K562 (cell line): ENCODE data around the gene RAB4B. TPM values are rescaled to one million over a fixed set of nuclear protein-coding genes. Genes with fewer than 3 reads are reported as not detected.
"Not testable (repeated sequence)": the region's sequence is repeated elsewhere in the genome, so short reads cannot be mapped to it uniquely, and the experiment has no call there.

Experiments
- ATF7 ChIP-seq: fragments of 450-650 bp; IDR thresholded peaks from 2 replicates; pipeline ENCODE4 v1.7.1; 2014; ENCODE audit warnings: mild to moderate bottlenecking, moderate library complexity
- CREB1 ChIP-seq, 2 experiments: sonication (generic) in 1 of 2; formaldehyde crosslinking in 1 of 2; IDR thresholded peaks; 2 replicates each; pipeline versions ENCODE4 v1.6.1 to v1.8.0; 2012 to 2022; ENCODE audit warnings: inconsistent platforms in 1 of 2, mild to moderate bottlenecking in 1 of 2, missing genetic modification reagents in 1 of 2, moderate library complexity in 1 of 2
- CXXC5 ChIP-seq: fragments of 250-450 bp; sonication (Bioruptor Pico); IDR thresholded peaks from 2 replicates; pipeline ENCODE4 v1.8.0; 2022; ENCODE audit warnings: inconsistent platforms, mild to moderate bottlenecking, moderate library complexity
- MNT ChIP-seq, 2 experiments: fragments of 450-650 bp; conservative IDR thresholded peaks; 2 replicates each; pipeline ENCODE4 v1.6.1; 2017; ENCODE audit warnings: mild to moderate bottlenecking in 2 of 2, moderate library complexity in 2 of 2
- NKRF ChIP-seq: fragments of 450-650 bp; IDR thresholded peaks from 2 replicates; pipeline ENCODE4 v1.6.1; 2016; ENCODE audit warnings: borderline replicate concordance
- PHF8 ChIP-seq: fragments of 200-600 bp; sonication (generic); IDR thresholded peaks from 2 replicates; pipeline ENCODE4 v1.6.1; 2012; ENCODE audit warnings: mixed run types, mild to moderate bottlenecking, inconsistent platforms, low read length, moderate library complexity, borderline replicate concordance
- POLR2A ChIP-seq: fragments of 450-650 bp; conservative IDR thresholded peaks from 2 replicates; pipeline ENCODE4 v1.6.1; 2016
- POLR2AphosphoS2 ChIP-seq: IDR thresholded peaks from 2 replicates; pipeline ENCODE4 v1.6.1; 2012; ENCODE audit warnings: low read length, improper control_type of control experiment
- POLR2B ChIP-seq: fragments of 450-650 bp; IDR thresholded peaks from 2 replicates; pipeline ENCODE4 v1.6.1; 2018; ENCODE audit warnings: low read depth; ENCODE audit not compliant: partially characterized antibody
- SAP30 ChIP-seq: fragments of 200-600 bp; sonication (generic); IDR thresholded peaks from 2 replicates; pipeline ENCODE4 v1.6.1; 2012; ENCODE audit warnings: borderline replicate concordance, low read depth, mild to moderate bottlenecking, moderate library complexity, low read length, control low read depth, inconsistent platforms; ENCODE audit not compliant: insufficient read depth, poor library complexity, severe bottlenecking
- ZBTB11 ChIP-seq, 3 experiments: fragments of 200-800 bp in 1 of 3; fragments of 250-450 bp in 1 of 3; fragments of 450-650 bp in 1 of 3; sonication (Bioruptor Pico) in 1 of 3; sonication (Bioruptor generic) in 1 of 3; formaldehyde crosslinking in 1 of 3; IDR thresholded peaks; 2 replicates each; pipeline versions ENCODE4 v1.6.1 to v1.8.0; 2016 to 2022; ENCODE audit warnings: mild to moderate bottlenecking in 2 of 3, missing genetic modification characterization in 2 of 3, missing compliant biosample characterization in 1 of 3, moderate library complexity in 1 of 3
- polyA plus RNA-seq, 8 experiments: library from polyadenylated mRNA; depleted of rRNA in 4 of 8; stranded (reverse) in 5 of 8; unstranded in 3 of 8; fragments of >200 nt; fragmentation: Nextera tagmentation in 2 of 8; fragmentation: Illumina TruSeq in 1 of 8; extraction: Ambion mirVana in 2 of 8; extraction: Trizol in 1 of 8; gene quantifications; 2 replicates each; pipeline versions ENCODE4 v1.2.1 to v1.2.3, GENCODE V29; 2011 to 2014; ENCODE audit warnings: inconsistent platforms in 1 of 8, missing spikeins in 1 of 8
- total RNA-seq, 7 experiments: library from RNA; depleted of rRNA in 6 of 7; stranded (reverse); fragments of >200 nt in 6 of 7; fragmentation: Illumina TruSeq in 2 of 7; extraction: Trizol in 2 of 7; gene quantifications; 2 replicates each; pipeline versions ENCODE4 v1.2.1 to v1.2.3, GENCODE V29; 2011 to 2021; ENCODE audit warnings: low replicate concordance in 1 of 7
- TF ChIP-seq, protein P1 (sequence below), 2 experiments: fragments of 200-800 bp in 1 of 2; sonication (Bioruptor generic) in 1 of 2; sonication (generic) in 1 of 2; formaldehyde crosslinking in 1 of 2; IDR thresholded peaks in 1 of 2; conservative IDR thresholded peaks in 1 of 2; 2 replicates each; pipeline versions ENCODE4 v1.5.0 to v1.6.1; 2016 to 2020; ENCODE audit warnings: missing compliant biosample characterization in 1 of 2, missing genetic modification characterization in 1 of 2, missing genetic modification reagents in 1 of 2

The RAB4B gene
- total and polyA plus RNA-seq, 9 of the 15 experiments (the other 6 are each of a cell fraction or from before 2014, with no cell fraction given), result 0.28 to 20.4 (median 9.0) TPM

DNA sequence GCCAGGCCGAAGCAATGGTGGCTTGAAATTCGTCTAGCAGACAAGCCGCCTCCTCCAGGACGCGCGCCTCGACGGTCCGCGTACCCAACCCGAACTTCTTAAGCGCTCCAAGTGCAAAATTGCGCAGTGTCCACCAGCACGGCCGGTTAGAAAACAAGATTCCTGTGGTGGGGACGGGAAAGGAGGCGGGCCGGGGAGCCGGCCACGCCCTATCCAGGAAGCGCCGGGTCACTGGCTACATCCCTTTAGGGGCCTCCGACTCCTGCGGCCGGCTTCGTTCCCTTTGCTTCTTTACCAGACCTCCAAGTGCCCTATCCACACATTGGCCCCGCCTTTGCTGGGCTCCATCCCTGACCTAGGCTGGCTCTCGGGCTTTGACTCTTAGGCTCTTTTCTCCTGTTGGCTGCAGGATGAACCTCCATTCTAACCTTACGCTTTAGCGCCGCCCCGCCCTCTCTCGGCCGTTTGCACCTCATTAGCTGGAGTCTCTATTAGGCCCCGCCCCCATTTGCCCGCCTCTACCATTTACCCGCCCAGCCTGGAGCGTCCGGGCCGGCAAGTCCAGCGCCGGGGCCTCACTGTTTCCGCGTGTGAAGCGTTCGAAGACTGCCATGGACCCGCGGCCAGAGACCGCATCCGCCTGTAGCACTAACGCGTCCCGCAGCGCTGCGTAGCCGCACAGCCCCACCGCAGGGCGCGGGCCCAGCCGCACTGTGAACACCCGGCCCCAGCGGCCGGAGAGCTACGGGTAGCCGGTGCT, 32.8 kb downstream of the RAB4B start (continued):
- TF ChIP-seq, protein P1, sequence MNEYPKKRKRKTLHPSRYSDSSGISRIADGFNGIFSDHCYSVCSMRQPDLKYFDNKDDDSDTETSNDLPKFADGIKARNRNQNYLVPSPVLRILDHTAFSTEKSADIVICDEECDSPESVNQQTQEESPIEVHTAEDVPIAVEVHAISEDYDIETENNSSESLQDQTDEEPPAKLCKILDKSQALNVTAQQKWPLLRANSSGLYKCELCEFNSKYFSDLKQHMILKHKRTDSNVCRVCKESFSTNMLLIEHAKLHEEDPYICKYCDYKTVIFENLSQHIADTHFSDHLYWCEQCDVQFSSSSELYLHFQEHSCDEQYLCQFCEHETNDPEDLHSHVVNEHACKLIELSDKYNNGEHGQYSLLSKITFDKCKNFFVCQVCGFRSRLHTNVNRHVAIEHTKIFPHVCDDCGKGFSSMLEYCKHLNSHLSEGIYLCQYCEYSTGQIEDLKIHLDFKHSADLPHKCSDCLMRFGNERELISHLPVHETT (CRISPR knock-in tag; conservative IDR thresholded peaks at IDR 0.05 in 1 of 2, IDR thresholded peaks at IDR 0.05 in 1 of 2), result 0 out of 4 replicates have a peak, but pooled peaks of 1 of the 2 experiments have one; percentile 14
- TF ChIP-seq NKRF (peak; percentile 36; the same call in 1 of the 2 replicates), POLR2B (peak; percentile 41), CREB1 (CRISPR knock-in tag; IDR thresholded peaks at IDR 0.05) (0 out of 2 replicates have a peak, but pooled peaks have one; percentile 17), CXXC5 (CRISPR knock-in tag) (peak; percentile 43; the same call in 1 of the 2 replicates), POLR2AphosphoS2 (0 out of 2 replicates have a peak, but pooled peaks have one; percentile 14), MNT (conservative IDR thresholded peaks at IDR 0.05) (peak in 1 of 2 experiments; percentile 59; a peak in 1 of 4 replicates), PHF8 (peak; percentile 38; the same call in 1 of the 2 replicates), ZBTB11 (CRISPR knock-in tag; IDR thresholded peaks at IDR 0.05) (peak in 1 of 3 experiments; percentile 19; a peak in 1 of 6 replicates), POLR2A (peak; percentile 54; the same call in 1 of the 2 replicates), SAP30 (peak; percentile 18), ATF7 (peak; percentile 40; the same call in 1 of the 2 replicates)
- not testable (repeated sequence) for TF ChIP-seq CREB1 (IDR thresholded peaks at IDR 0.05)
